HFFc6 (cell line): ENCODE data around the gene SPIRE2. TPM values are rescaled to one million over a fixed set of nuclear protein-coding genes. Genes with fewer than 3 reads are reported as not detected.

Experiments
- DNase-seq: peaks from one replicate; pipeline ENCODE4 v3.0.0-alpha.2; 2018
- H3K27ac Mint-ChIP-seq: 2 replicates; pipeline ENCODE4 v1.8.0; 2020; ENCODE audit warnings: mild to moderate bottlenecking, mixed read lengths
- H3K27me3 Mint-ChIP-seq: 2 replicates; pipeline ENCODE4 v1.8.0; 2021; ENCODE audit warnings: mild to moderate bottlenecking, moderate library complexity, mixed read lengths; ENCODE audit not compliant: insufficient read depth
- H3K36me3 Mint-ChIP-seq: 2 replicates; pipeline ENCODE4 v1.8.0; 2021; ENCODE audit warnings: low read depth, mixed read lengths
- H3K4me1 Mint-ChIP-seq: 2 replicates; pipeline ENCODE4 v1.8.0; 2020; ENCODE audit warnings: low read depth, mixed read lengths
- H3K4me3 Mint-ChIP-seq: 2 replicates; pipeline ENCODE4 v1.8.0; 2020; ENCODE audit warnings: mild to moderate bottlenecking, moderate library complexity, mixed read lengths
- H3K9me3 Mint-ChIP-seq: 2 replicates; pipeline ENCODE4 v1.8.0; 2020; ENCODE audit warnings: mild to moderate bottlenecking, mixed read lengths
- total RNA-seq, 6 experiments: library from RNA; stranded (reverse); fragmentation: NEBNext Ultra II Directional; extraction: Animal tissue kit (Norgen Biotek cat#: 25700); gene quantifications; 2 replicates in 1 of 6; 3 replicates in 5 of 6; pipeline ENCODE4 v1.2.3, GENCODE V29; 2021
- TF ChIP-seq, protein P1 (sequence below): fragments of 200-600 bp; sonication (generic); IDR thresholded peaks from 2 replicates; pipeline ENCODE4 v1.5.0; 2021; ENCODE audit warnings: antibody characterized with exemption, mild to moderate bottlenecking

The SPIRE2 gene
- total RNA-seq, 6 experiments from 2014 or later, result 1.5 to 2.5 (median 1.9) TPM

DNA sequence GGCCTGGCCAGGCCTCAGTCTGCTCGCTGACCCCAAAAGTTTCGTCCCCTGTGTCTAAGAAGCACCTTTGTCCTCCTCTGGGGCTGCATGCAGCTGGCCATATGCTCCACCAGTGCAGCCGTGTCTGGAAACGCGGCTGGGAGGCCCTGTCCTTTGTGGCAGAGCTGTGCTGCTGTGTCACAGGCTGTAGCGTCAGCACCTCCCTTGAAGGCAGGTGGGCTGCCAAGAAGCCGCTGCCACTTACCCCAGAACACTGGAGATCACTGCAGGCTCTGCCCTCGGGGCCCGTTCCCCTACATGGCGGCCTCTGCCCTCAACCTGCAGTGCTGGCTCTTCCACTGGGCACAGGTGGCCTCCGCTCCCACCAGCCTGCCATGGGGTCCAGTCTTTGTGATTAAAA lies 74.7 kb downstream of the SPIRE2 start:
- no peak for DNase-seq
- peaks cover 7% of the 10 kb centered on the region; the same call in 1 of the 2 replicates for H3K9me3 Mint-ChIP-seq
- peaks cover 7% of the 10 kb centered on the region for H3K27me3 Mint-ChIP-seq
- no peak overlapping the region for H3K27ac Mint-ChIP-seq
- peaks cover 43% of the 10 kb centered on the region for H3K36me3 Mint-ChIP-seq
- H3K4me3 Mint-ChIP-seq, result no peak overlapping the region
- TF ChIP-seq, protein P1, sequence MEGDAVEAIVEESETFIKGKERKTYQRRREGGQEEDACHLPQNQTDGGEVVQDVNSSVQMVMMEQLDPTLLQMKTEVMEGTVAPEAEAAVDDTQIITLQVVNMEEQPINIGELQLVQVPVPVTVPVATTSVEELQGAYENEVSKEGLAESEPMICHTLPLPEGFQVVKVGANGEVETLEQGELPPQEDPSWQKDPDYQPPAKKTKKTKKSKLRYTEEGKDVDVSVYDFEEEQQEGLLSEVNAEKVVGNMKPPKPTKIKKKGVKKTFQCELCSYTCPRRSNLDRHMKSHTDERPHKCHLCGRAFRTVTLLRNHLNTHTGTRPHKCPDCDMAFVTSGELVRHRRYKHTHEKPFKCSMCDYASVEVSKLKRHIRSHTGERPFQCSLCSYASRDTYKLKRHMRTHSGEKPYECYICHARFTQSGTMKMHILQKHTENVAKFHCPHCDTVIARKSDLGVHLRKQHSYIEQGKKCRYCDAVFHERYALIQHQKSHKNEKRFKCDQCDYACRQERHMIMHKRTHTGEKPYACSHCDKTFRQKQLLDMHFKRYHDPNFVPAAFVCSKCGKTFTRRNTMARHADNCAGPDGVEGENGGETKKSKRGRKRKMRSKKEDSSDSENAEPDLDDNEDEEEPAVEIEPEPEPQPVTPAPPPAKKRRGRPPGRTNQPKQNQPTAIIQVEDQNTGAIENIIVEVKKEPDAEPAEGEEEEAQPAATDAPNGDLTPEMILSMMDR, result no peak
- peaks cover 9% of the 10 kb centered on the region for H3K4me1 Mint-ChIP-seq

GRCh38 chr16:89903908-89904515 lies 75.7 kb downstream of the SPIRE2 start:
- H3K4me1 Mint-ChIP-seq, result peaks cover 9% of the 10 kb centered on the region
- no peak overlapping the region for H3K4me3 Mint-ChIP-seq
- peaks cover 37% of the 10 kb centered on the region for H3K36me3 Mint-ChIP-seq
- no peak for DNase-seq
- peaks cover 7% of the 10 kb centered on the region; the same call in 1 of the 2 replicates for H3K9me3 Mint-ChIP-seq
- TF ChIP-seq, protein P1, result no peak
- peaks cover 3% of the 10 kb centered on the region for H3K27me3 Mint-ChIP-seq
- no peak overlapping the region for H3K27ac Mint-ChIP-seq

DNA sequence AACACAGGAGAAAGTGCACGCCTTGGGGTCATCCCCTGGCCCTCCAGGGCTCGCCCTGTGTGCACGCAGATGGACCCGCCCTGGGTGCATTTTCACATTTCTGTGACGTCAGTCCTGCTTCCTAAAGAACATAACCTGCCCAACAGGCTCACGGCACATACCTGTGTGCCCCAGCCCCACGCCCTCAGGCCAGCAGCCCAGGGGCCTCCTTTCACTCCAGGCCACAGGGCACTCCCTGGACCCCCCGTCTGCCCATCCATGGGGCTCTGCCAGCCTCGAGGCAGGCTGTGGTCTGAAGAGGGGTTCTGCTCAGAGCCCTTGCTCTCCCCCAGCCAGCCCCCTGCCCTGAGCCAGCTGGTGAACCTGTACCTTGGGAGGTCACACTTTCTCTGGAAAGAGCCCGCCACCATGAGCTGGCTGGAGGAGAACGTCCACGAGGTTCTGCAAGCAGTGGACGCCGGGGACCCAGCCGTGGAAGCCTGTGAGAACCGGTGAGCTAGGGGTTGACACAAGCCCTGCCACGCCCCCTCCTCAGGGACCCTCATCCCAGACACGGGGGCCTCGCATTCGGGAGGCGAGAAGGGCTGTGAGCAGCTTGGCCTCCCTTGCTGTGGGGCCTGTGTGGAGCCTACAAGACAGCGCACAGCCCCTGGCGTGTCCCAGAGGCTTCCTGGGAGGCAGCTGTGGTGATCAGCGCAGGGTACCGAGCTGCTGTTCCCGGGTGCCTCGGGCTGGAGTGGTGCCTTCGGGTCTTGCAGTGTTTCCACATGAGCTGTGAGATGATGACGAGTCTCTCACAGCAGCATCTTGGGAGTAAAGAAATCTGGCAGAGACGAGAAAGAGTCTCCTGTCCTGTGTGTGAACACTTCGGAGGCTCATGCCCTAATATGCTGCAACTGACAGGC lies 76.6 kb downstream of the SPIRE2 start:
- no peak overlapping the region for H3K27ac Mint-ChIP-seq
- TF ChIP-seq, protein P1, result no peak
- H3K4me3 Mint-ChIP-seq, result no peak overlapping the region
- H3K9me3 Mint-ChIP-seq, result peaks cover 7% of the 10 kb centered on the region; the same call in 1 of the 2 replicates
- H3K4me1 Mint-ChIP-seq, result peaks cover 4% of the 10 kb centered on the region
- H3K27me3 Mint-ChIP-seq, result peaks cover 3% of the 10 kb centered on the region
- no peak for DNase-seq
- peaks cover 30% of the 10 kb centered on the region for H3K36me3 Mint-ChIP-seq

DNA sequence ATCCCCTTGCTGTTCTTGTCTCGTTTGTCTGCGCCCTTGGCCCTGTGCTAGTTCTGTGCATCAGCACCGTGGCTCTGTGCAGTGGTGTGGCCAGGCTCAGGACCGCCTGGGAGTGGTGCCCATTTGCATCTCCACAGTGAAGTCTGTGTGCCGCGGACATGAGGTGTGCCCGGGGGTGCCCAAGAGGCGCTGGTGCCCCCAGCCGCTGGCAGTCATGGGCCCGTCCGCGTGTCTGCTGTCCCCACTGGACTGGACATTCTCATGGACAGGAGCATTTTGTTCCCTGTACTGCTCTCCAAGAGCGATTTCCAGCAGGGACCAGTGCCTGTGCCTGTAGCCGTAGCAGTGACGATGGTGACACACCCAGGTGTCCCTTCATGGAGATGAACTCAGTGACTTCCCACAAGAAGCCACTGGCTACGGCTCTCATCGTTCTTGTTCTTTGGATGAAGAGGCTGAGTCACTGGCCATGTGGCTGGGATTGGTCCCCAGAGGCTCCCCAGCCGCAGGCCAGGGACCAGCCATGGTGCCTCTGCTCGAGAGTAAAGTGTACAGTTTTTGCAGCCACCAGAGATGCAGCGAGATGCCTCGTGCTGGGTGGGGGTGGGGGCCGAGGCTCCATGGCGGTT lies 77.3 kb downstream of the SPIRE2 start:
- Mint-ChIP-seq H3K4me1 (no peaks in the 10 kb centered on the region), H3K27me3 (peaks cover 3% of the 10 kb centered on the region), H3K9me3 (peaks cover 7% of the 10 kb centered on the region; the same call in 1 of the 2 replicates), H3K36me3 (peaks cover 22% of the 10 kb centered on the region), H3K4me3 (no peak overlapping the region), H3K27ac (no peak overlapping the region)
- TF ChIP-seq, protein P1, result no peak
- no peak for DNase-seq

- peaks cover 3% of the 10 kb centered on the region for H3K27me3 Mint-ChIP-seq
- H3K9me3 Mint-ChIP-seq, result peaks cover 7% of the 10 kb centered on the region; the same call in 1 of the 2 replicates
- TF ChIP-seq, protein P1, result 0 out of 2 replicates have a peak, but pooled peaks have one; percentile 23
- H3K27ac Mint-ChIP-seq, result no peak overlapping the region
- H3K4me3 Mint-ChIP-seq, result no peak overlapping the region
- H3K4me1 Mint-ChIP-seq, result no peaks in the 10 kb centered on the region
- DNase-seq, result no peak
- peaks cover 24% of the 10 kb centered on the region for H3K36me3 Mint-ChIP-seq
Observed at GRCh38 chr16:89906140-89907025, 78.1 kb downstream of the SPIRE2 start.
